PC-9 (cell line): ENCODE results near the gene RNF13. TPM values are rescaled to one million over a fixed set of nuclear protein-coding genes. Genes with fewer than 3 reads are reported as not detected.

ENCODE experiments used
- BruUV-seq: library from RNA; stranded (reverse); fragments of 400-500 nt; replicated peaks from 2 replicates; lab custom pipeline; 2021; lab: Mats Ljungman, UMichigan
- CTCF ChIA-PET: fragments of 300-600 bp; sonication (Branson Sonifier 250); formaldehyde crosslinking; loops from one replicate; lab custom pipeline; 2022; ENCODE audit warnings: antibody characterized with exemption; lab: Charles Lee
- POLR2A ChIA-PET: fragments of 300-600 bp; sonication (Branson Sonifier 250); formaldehyde crosslinking; loops from one replicate; lab custom pipeline; 2022; ENCODE audit warnings: antibody characterized with exemption; ENCODE audit not compliant: unreplicated experiment; lab: Charles Lee
- DNase-seq, 2 experiments: peaks; one replicate each; pipeline versions ENCODE4 v3.0.0 to v3.0.0-alpha.2; 2015 to 2022; ENCODE audit warnings: mixed read lengths in 1 of 2
- H2AFZ ChIP-seq: fragments of 200-600 bp; sonication (generic); 2 replicates; pipeline ENCODE4 v1.8.1; 2017; ENCODE audit warnings: antibody characterized with exemption
- H3F3A ChIP-seq: fragments of 200-600 bp; sonication (generic); 2 replicates; pipeline ENCODE4 v1.8.1; 2017; ENCODE audit warnings: antibody characterized with exemption, mild to moderate bottlenecking, low read depth; ENCODE audit not compliant: insufficient read depth
- H3K27ac ChIP-seq: fragments of 200-600 bp; sonication (generic); 2 replicates; pipeline ENCODE4 v1.6.1; 2016; ENCODE audit warnings: mixed run types
- H3K27me3 ChIP-seq: fragments of 200-600 bp; sonication (generic); 2 replicates; pipeline ENCODE4 v1.6.1; 2016; ENCODE audit warnings: low read depth, mixed run types; ENCODE audit not compliant: insufficient read depth
- H3K36me3 ChIP-seq: fragments of 200-600 bp; sonication (generic); 2 replicates; pipeline ENCODE4 v1.6.1; 2016; ENCODE audit warnings: low read depth, mixed run types
- H3K4me1 ChIP-seq: fragments of 200-600 bp; sonication (generic); replicated peaks from 2 replicates; pipeline ENCODE4 v1.6.1; 2016; ENCODE audit warnings: mixed run types; ENCODE audit not compliant: insufficient read depth
- H3K4me2 ChIP-seq: fragments of 200-600 bp; sonication (generic); 2 replicates; pipeline ENCODE4 v1.6.1; 2017; ENCODE audit warnings: mixed run types
- H3K4me3 ChIP-seq: fragments of 200-600 bp; sonication (generic); 2 replicates; pipeline ENCODE4 v1.6.1; 2016; ENCODE audit warnings: mixed run types
- H3K79me2 ChIP-seq: fragments of 200-600 bp; sonication (generic); 2 replicates; pipeline ENCODE4 v1.6.1; 2017; ENCODE audit warnings: low read depth, mixed run types
- H3K9me2 ChIP-seq: fragments of 200-600 bp; sonication (generic); 2 replicates; pipeline ENCODE4 v1.8.1; 2017; ENCODE audit warnings: mild to moderate bottlenecking; ENCODE audit not compliant: insufficient read depth
- H3K9me3 ChIP-seq: fragments of 200-600 bp; sonication (generic); 2 replicates; pipeline ENCODE4 v1.8.1; 2016; ENCODE audit warnings: low read depth; ENCODE audit not compliant: insufficient read depth
- H4K20me1 ChIP-seq: fragments of 200-600 bp; sonication (generic); 2 replicates; pipeline ENCODE4 v1.8.1; 2017; ENCODE audit not compliant: insufficient read depth
- EZH2 ChIP-seq: fragments of 200-600 bp; sonication (generic); IDR thresholded peaks from 2 replicates; pipeline ENCODE4 v1.8.0; 2017; ENCODE audit warnings: antibody characterized with exemption, low read depth
- intact Hi-C: fragments of 100-400 bp; cut with micrococcal nuclease; formaldehyde crosslinking; loops from one replicate; pipeline ENCODE4 v1.10.0; 2022; ENCODE audit not compliant: unreplicated experiment
- total RNA-seq: library from RNA; stranded (reverse); gene quantifications from 2 replicates; pipeline ENCODE4 v1.2.3, GENCODE V29; 2021
- TF ChIP-seq, protein P1 (sequence below): fragments of 200-600 bp; sonication (generic); conservative IDR thresholded peaks from 2 replicates; pipeline ENCODE4 v1.6.1; 2017; ENCODE audit warnings: mixed run types, antibody characterized with exemption, mild to moderate bottlenecking, moderate library complexity

The RNF13 gene
- total RNA-seq, 1 experiment from 2014 or later = 65.0 TPM

GRCh38 chr3:149933008-149933407, 120.0 kb downstream of the RNF13 start:
- intact Hi-C loops = loop anchor here (10.0 kb wide), 4 partner anchors 168 to 1212 kb away; no protein-coding TSS in a partner anchor
- Histone ChIP-seq H3K9me3 (no peaks in the 10 kb centered on the region; the same call in 1 of the 2 replicates), H3F3A (peaks cover 11% of the 10 kb centered on the region; the same call in 1 of the 2 replicates), H4K20me1 (0 out of 2 replicates have a peak, but pooled peaks cover 4% of the 10 kb centered on the region), H2AFZ (no peak overlapping the region), H3K9me2 (no peaks in the 10 kb centered on the region), H3K4me1 (no peaks in the 10 kb centered on the region), H3K4me3 (no peak overlapping the region), H3K27ac (no peak overlapping the region), H3K79me2 (no peaks in the 10 kb centered on the region; the same call in 1 of the 2 replicates), H3K36me3 (peaks cover 4% of the 10 kb centered on the region; the same call in 1 of the 2 replicates), H3K27me3 (no peaks in the 10 kb centered on the region), H3K4me2 (no peak overlapping the region)
- TF ChIP-seq EZH2 = no peak
- TF ChIP-seq, protein P1, sequence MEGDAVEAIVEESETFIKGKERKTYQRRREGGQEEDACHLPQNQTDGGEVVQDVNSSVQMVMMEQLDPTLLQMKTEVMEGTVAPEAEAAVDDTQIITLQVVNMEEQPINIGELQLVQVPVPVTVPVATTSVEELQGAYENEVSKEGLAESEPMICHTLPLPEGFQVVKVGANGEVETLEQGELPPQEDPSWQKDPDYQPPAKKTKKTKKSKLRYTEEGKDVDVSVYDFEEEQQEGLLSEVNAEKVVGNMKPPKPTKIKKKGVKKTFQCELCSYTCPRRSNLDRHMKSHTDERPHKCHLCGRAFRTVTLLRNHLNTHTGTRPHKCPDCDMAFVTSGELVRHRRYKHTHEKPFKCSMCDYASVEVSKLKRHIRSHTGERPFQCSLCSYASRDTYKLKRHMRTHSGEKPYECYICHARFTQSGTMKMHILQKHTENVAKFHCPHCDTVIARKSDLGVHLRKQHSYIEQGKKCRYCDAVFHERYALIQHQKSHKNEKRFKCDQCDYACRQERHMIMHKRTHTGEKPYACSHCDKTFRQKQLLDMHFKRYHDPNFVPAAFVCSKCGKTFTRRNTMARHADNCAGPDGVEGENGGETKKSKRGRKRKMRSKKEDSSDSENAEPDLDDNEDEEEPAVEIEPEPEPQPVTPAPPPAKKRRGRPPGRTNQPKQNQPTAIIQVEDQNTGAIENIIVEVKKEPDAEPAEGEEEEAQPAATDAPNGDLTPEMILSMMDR = no peak
- CTCF ChIA-PET = no interaction called here
- POLR2A ChIA-PET = no interaction called here
- DNase-seq = no peak
- BruUV-seq = no TSS peak

GRCh38 chr3:149933858-149934257, 120.8 kb downstream of the RNF13 start:
- TF ChIP-seq, protein P1 = no peak
- no peak for TF ChIP-seq EZH2
- BruUV-seq = no TSS peak
- no peaks in the 10 kb centered on the region for H3K9me2 ChIP-seq
- H3F3A ChIP-seq = peaks cover 11% of the 10 kb centered on the region; the same call in 1 of the 2 replicates
- H3K27ac ChIP-seq = no peak overlapping the region
- intact Hi-C loops = loop anchor here (10.0 kb wide), 4 partner anchors 169 to 1211 kb away; no protein-coding TSS in a partner anchor
- H3K36me3 ChIP-seq = peaks cover 4% of the 10 kb centered on the region; the same call in 1 of the 2 replicates
- H3K79me2 ChIP-seq = no peaks in the 10 kb centered on the region; the same call in 1 of the 2 replicates
- no peak for DNase-seq
- CTCF ChIA-PET = no interaction called here
- no peaks in the 10 kb centered on the region; the same call in 1 of the 2 replicates for H3K9me3 ChIP-seq
- no peak overlapping the region for H3K4me2 ChIP-seq
- no peaks in the 10 kb centered on the region for H3K27me3 ChIP-seq
- no peak overlapping the region for H3K4me3 ChIP-seq
- no peak overlapping the region for H2AFZ ChIP-seq
- H3K4me1 ChIP-seq = no peaks in the 10 kb centered on the region
- H4K20me1 ChIP-seq = 0 out of 2 replicates have a peak, but pooled peaks cover 4% of the 10 kb centered on the region
- POLR2A ChIA-PET = no interaction called here

DNA sequence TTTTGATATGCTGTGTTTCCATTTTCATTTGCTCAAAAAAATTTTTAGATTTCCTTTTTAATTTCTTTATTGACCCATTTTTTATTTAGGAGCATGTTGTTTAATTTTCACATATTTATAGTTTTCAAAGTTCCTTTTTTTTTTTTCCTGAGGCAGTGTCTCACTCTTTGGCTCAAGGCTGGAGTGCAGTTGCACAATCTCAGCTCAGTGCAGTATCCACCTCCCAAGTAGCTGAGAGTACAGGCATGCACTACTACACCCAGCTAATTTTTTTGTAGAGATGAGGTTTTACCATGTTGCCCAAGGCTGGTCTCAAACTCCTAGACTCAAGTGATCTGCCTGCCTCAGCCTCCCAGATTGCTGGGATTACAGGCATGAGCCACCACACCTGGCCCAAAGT, 121.5 kb downstream of the RNF13 start:
- Histone ChIP-seq H3K4me3 (no peak overlapping the region), H3K4me2 (no peak overlapping the region), H3K27me3 (no peaks in the 10 kb centered on the region), H3K79me2 (no peaks in the 10 kb centered on the region; the same call in 1 of the 2 replicates), H2AFZ (no peak overlapping the region), H3K9me3 (no peaks in the 10 kb centered on the region; the same call in 1 of the 2 replicates), H3K9me2 (no peaks in the 10 kb centered on the region), H3K4me1 (no peaks in the 10 kb centered on the region), H4K20me1 (0 out of 2 replicates have a peak, but pooled peaks cover 4% of the 10 kb centered on the region), H3K27ac (no peak overlapping the region), H3K36me3 (peaks cover 4% of the 10 kb centered on the region; the same call in 1 of the 2 replicates), H3F3A (peaks cover 14% of the 10 kb centered on the region; the same call in 1 of the 2 replicates)
- ChIA-PET POLR2A (no interaction called here), CTCF (no interaction called here)
- DNase-seq = no peak
- BruUV-seq = no TSS peak
- TF ChIP-seq, protein P1 = no peak
- no peak for TF ChIP-seq EZH2
- intact Hi-C loops = loop anchor here (10.0 kb wide), 4 partner anchors 170 to 1210 kb away; no protein-coding TSS in a partner anchor
